Activated gamma-delta T cell (primary cell): ENCODE data around the gene DMAC2.
"Not testable (repeated sequence)": the region's sequence is repeated elsewhere in the genome, so short reads cannot be mapped to it uniquely, and the experiment has no call there.

ENCODE experiments used
- DNase-seq: peaks from one replicate; lab custom pipeline; 2025; lab: John Stamatoyannopoulos, UW
- total RNA-seq, 2 donors: gene quantifications; one replicate each; lab custom pipeline; 2026; lab: John Stamatoyannopoulos, UW

The DMAC2 gene
- 18.5 to 20.9 reads per million in 2 donors for total RNA-seq

GRCh38 chr19:41439441-41440222 is at the start of gene DMAC2:
TSS of gene DMAC2 (minus strand) at chr19:41439912. CDS start at chr19:41439899, 13 bp downstream.
- no peak for DNase-seq

- DNase-seq, result not testable (repeated sequence)
Measured at GRCh38 chr19:41486953-41487352, 47.2 kb upstream of the DMAC2 start.

GRCh38 chr19:41484822-41485221 is 45.1 kb upstream of the DMAC2 start:
- no peak for DNase-seq

GRCh38 chr19:41480336-41480735 is 40.6 kb upstream of the DMAC2 start:
- DNase-seq, result no peak

GRCh38 chr19:41479757-41480191 is 40.1 kb upstream of the DMAC2 start:
- no peak for DNase-seq

GRCh38 chr19:41478875-41479756 is 39.4 kb upstream of the DMAC2 start:
- DNase-seq, result no peak

GRCh38 chr19:41478171-41478570 is 38.5 kb upstream of the DMAC2 start:
- DNase-seq, result no peak

GRCh38 chr19:41476583-41476982 is 36.9 kb upstream of the DMAC2 start:
- no peak for DNase-seq

GRCh38 chr19:41463257-41464256 is 23.8 kb upstream of the DMAC2 start:
- not testable (repeated sequence) for DNase-seq

GRCh38 chr19:41462497-41462896 is 22.8 kb upstream of the DMAC2 start:
- no peak for DNase-seq

- DNase-seq, result no peak
Measured at GRCh38 chr19:41457241-41457640, 17.5 kb upstream of the DMAC2 start.

- DNase-seq, result no peak
Measured at GRCh38 chr19:41456342-41456918, 16.7 kb upstream of the DMAC2 start.

GRCh38 chr19:41455936-41456335 is 16.2 kb upstream of the DMAC2 start:
- no peak for DNase-seq

GRCh38 chr19:41452584-41453275 is 13.0 kb upstream of the DMAC2 start:
- no peak for DNase-seq

GRCh38 chr19:41449865-41450178 is 10.1 kb upstream of the DMAC2 start:
- DNase-seq, result no peak

- DNase-seq, result peak; percentile 28
Measured at GRCh38 chr19:41449079-41449864, 9.6 kb upstream of the DMAC2 start.

GRCh38 chr19:41447732-41448332 is 8.1 kb upstream of the DMAC2 start:
- DNase-seq, result no peak

- DNase-seq, result no peak
Measured at GRCh38 chr19:41445575-41445974, 5.9 kb upstream of the DMAC2 start.

GRCh38 chr19:41443813-41444455 is 4.2 kb upstream of the DMAC2 start:
- DNase-seq, result no peak
